Activated CD8-positive, alpha-beta memory T cell treated with anti-CD3 and anti-CD28 coated beads, Interleukin-2, amount 50 U/mL, for 24 hours (primary cell): ENCODE results near the gene INSIG1.

Experiments
- DNase-seq: peaks from one replicate; pipeline ENCODE4 v3.0.0-alpha.2; 2020; ENCODE audit errors: extremely low read depth

The INSIG1 gene

DNA sequence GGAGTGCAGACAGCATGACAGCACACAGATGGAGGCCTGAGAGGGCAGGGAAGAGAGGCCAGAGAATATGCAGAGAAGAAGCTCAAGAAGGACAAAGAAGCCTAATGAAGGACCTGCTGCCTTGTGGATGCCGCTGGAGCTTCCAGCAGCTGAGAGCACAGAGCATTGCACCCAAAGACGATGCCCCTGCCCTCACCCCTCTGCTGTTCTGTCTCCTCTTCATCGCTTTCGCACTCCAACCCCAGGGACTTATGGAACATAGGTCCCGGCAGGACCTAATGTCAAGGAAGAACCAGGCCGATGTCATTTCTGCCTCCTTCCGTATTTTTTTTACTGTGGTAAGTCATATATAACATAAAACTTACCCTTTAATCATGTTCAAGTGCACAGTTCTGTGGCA is 12.3 kb upstream of the INSIG1 start:
- DNase-seq = no peak

DNA sequence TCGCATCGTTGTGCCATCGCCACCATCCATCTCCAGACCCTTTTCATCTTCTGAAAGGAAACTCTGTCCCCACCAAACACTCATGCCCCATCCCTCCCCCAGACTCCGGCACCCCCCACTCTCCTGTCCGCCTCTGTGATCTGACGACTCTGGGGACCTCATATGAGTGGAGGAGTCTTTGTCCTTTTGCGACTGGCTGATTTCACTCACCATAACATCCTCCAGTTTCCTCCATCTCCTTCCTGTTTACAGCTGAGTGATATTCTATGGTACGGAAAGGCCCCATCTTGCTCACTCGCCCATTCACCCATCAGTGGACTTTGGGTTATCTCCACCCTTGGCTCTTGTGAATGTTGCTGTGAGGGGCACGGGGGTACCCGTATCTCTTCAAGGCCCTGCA is 11.8 kb upstream of the INSIG1 start:
- no peak for DNase-seq

DNA sequence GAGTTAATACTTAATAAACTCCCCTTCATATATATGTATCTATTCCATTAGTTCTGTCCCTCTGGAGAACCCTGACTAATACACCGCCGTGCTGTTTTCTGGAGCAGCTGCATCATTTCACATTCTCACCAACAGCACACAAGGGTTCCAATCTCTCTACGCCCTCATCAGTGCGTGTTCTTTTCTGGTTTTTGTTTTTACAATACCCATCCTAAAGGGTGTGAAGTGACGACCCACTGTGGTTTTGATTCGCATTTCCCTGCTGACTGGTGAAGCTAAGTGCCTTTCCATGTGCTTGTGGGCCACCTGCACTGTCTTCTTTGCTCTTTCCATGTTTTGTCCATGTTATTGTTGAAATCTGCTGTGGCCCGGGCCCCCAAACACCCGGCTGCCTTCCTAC is 11.0 kb upstream of the INSIG1 start:
- DNase-seq = no peak

DNA sequence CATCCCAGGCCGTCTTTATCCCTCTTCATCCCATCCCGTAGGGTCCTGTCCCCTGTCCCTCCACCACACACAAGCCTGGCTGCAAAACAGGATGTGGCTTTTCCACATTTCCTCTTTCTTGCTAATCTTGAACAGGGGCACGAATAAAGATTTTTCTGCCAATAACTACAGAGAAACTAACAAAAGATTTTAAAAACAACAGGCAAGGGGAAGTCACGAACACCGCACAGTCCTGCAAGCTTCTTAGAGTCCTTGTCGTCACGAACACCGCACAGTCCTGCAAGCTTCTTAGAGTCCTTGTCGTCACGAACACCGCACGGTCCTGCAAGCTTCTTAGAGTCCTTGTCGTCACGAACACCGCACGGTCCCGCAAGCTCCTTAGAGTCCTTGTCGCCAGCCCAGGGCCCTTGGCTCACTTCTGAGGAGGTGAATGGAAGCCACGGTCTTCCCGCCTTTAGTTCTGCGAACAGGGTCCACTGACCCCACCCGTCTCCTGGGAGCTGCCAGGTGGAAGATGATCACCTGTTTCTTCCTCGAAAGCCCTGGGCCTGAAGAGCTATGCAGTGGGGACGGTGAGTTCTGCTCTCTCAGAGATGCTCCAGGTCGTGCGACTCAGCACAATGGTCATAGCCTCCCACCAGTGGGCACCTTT is 10.3 kb upstream of the INSIG1 start:
- DNase-seq = no peak

DNA sequence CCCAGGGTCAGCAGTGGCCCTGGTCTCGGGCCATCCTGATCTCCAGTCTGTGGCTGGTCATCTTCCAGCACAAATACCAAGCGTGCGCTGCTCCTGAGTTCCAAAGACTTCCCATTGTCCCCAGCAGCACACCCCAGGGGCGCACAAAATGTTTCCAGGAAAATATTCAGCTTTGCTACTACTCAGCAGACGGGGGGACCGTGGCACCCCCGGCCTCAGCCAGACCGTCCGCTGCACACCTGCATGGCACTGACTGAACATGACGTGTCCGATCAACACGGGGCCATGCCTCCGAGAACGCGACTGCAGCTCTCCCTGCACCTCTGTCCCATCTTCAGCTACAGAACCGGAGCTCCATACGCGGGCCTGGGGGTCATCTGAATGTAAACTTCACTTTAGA is 9.6 kb upstream of the INSIG1 start:
- no peak for DNase-seq

DNA sequence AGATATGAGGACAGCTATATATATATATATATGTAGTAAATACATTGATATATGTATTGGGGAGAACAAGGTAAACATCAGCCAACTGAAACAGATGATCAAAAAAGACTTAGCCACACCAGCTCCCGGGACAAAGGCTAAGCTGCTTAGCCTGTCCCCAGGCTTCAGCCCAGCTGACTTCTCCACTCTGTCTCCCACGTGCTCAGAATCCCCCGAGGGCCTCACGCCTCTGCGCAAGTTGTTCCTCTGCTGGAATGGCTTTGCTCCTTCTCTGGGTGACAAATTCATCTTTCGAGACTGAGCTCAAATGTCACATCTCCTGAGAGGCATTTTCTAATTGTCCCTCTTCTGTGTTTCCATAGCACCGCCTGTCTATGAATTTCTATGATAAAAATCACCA is 8.6 kb upstream of the INSIG1 start:
- no peak for DNase-seq

DNA sequence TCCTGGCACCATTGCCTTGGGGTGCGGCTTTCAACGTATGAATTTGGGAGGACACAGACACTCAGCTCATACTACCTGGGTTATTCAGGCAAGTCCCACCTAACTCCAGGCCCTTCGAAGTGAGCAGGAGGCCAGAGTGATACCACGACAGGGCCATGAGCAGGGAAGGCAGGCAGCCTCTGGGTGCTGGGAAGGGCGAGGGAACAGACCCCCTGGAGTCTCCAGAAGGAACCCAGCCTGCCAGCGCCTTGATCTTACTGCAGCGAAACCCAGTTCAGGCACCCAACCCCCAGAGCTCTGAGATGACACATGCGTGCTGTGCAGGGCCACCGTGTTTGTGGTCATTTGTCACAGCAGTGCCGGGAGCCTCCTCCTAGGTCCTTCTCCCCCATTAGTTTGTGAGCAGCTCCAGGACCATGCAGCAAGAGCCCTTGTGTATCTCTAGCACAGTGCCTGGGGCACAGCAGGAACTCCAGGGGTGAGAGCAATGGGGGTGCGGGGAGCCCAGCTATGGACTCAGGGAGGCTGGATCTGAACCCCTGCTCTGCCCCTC is 7.7 kb upstream of the INSIG1 start:
- DNase-seq = no peak

DNA sequence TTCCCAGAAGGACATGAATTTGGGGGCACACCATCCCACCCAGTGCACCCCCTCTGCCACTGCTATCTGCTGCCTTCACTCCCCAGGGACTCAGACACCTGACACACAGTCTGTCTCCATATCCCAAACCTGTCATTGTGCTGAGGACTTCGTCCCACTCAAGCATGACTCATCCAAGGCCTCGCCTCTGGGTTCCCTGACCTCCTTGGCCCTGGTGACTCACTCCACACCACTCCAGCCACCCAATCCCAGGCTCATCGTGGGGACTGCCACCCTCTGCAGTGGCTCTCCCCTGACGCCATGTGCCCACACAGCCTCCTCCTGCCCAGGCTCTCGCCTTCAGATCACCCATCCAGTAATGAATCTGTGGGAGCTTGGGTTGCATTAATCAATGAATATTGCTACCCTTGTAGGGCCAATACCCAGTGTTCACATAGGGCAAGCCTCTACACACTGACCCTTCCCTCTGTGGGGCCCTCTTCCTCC is 6.6 kb upstream of the INSIG1 start:
- DNase-seq = no peak

DNA sequence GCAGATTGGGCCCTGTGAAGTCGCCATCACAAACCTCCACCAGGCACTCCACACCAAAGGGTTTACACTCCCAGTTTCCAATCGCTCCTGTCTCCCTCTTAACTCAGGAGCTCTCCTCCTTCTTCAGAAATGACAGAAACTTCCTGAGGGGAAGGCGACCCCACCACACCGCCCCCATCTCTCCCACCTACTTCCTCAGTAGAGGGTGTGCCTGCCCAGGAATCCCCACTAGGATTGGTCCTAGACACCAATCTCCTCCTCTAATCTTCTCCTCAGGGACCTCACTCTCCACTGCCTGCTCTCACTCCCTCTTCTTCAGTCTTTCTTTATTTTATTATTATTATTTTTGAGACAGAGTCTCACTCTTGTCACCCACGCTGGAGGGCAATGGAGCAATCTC is 5.9 kb upstream of the INSIG1 start:
- no peak for DNase-seq

DNA sequence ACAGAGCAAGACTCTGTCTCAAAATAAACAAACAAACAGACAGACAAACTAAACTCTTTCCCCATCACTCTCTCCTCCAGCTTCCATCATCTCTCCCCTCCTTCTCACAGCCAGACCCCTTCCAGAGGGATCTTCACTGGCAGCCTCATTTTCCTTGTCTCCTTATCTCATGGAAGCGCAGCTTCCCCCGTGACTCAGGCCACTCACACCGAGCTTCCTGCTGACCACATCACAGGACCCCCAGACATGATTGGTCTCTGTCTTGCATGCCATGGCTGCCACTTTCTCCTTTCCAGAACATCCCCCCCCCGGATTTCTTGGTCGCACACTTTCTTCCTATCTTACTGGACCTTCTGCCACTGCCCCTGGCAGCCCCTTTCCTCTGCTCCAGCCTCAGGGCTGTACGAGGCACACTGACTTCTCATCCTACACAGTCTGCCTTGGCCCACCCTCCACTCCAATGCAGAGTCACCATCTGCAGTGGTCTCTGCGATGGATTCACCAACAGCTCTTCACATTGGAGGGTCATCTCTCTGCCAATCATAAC is 4.9 kb upstream of the INSIG1 start:
- DNase-seq = no peak

DNA sequence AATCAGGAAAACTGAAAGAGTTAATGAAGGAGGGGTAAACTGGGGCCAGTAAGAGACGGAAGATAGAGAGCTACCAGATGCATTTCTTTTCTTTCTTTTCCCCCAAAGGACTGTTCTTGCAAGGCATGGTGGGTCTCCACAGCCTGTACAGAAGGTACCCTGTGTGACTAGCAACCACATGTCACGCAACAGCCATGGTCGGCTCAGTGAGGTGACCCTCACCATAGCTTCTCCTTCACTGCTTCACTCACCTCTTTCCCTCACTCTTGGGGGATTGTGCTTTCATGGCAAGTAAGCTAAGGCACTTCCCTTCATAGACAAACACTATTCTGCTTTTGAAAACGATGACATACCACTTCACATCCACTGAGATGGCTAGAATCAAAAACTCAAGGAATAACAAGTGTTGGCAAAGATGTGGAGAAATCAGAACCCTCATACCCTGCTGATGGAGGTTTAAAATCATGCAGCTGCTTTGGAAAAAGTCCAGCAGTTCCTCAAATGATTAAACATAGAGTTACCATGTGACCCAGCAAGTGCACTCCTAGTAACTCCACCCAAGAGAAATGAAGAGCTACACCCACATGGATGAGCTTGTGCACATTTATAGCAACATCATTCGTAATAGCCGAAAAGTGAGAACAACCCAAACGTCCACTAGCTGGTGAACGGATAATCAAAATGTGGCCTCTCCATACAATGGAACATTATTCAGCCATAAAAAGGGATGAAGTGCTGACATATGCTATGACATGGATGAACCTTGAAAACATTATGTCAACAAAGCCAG is 3.8 kb upstream of the INSIG1 start:
- DNase-seq = no peak

DNA sequence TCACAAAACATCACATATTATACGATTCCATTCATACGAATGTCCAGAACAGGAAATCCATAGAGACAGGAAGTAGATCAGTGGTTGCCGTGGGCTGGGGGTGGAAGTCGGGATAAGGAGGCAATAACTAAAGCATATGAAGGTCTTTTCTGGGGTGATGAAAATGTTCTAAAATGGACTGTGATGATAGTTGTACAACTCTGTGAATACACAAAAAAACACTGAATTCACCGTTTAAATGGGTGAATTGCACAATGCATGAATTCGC is 3.2 kb upstream of the INSIG1 start:
- DNase-seq = no peak

DNA sequence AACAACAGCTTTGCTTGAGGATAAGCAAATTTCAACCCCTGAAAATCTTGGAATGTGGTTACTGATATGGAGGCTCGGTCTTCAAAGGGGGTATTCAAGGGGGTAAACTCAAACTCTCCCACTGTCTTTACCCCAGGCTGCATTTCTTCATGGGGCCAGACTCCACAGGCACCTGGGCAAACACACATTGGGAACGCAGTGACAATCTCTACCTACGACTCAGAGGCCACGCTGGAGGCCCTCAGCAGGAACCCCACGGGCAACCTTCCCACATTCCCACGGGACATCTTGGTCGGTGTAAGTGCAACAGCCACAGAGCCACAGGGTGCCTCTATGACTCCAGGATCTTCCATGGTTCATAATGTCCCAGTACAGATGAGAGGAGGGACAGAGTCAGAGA is 2.2 kb upstream of the INSIG1 start:
- no peak for DNase-seq

DNA sequence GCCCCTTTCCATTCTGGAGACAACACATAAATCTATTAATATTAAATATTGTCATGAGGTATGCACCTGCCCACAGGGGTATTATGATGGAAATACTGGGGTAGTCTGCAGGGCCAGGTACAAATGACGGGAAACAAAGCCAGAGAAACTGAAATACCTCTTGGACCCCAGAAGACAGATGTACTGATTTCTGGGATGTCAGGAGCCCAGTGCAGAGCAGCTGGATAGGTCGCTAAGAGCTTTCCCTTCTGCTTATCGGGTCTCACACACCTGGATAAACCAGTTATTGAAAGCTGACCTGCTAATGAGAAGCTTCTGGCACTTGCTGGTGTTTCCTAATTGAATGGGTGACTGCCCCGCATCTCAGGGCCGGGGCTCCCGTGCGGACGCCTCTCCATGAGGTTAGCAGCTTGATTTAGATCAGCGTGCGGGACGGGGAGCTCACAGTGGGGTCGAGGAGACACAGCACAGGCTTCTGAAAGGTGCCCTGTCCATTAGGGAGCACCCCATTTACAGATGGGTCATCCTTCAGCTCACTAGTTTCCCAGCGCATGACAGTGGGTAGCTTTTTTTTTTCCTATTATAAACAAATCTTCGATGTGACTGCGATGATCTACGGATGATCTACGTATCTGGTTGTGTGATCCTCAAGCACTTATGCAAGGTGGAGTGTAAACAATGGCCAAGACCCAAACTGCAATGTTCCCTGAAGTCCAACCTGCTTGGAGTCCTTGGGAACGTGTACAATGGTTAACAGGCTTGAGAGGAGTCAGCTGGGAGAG is 1.5 kb upstream of the INSIG1 start:
- no peak for DNase-seq

DNA sequence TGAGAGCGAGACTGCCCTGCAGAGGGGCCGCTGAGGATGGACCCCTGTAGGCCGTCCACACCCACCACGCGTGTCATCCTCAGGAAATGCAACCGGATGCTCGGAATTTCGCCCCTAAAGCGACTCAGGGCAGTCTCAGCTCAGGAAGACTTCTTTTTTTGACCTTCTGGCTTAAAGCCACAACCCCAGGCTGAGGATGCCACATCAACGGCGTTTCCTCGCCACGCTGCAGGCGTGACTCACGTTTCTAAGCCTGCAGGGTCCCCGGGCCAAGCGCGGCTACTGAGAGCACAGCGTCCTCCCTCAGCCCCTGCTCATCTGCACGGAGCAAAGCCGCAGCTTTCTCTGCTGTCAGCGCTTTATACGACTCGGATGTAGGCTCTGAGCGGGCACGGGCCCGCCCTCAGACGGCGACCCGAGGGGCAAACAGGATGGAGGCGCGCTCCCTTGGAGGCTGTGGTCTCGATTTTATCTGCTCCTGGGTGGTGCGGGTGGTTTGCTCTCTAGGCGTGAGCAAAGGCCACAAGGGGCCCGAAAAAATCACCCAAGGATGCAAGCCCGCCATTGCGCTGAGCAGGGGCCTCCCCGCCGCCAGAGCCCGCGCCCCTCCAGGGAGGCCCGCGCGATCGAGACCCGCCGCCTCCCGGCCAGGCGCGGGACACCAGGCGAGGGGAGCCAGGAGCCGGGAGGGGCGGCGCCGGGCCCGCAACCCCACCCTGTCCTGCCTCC is 726 bp upstream of the INSIG1 start:
- DNase-seq = peak; percentile 72

DNA sequence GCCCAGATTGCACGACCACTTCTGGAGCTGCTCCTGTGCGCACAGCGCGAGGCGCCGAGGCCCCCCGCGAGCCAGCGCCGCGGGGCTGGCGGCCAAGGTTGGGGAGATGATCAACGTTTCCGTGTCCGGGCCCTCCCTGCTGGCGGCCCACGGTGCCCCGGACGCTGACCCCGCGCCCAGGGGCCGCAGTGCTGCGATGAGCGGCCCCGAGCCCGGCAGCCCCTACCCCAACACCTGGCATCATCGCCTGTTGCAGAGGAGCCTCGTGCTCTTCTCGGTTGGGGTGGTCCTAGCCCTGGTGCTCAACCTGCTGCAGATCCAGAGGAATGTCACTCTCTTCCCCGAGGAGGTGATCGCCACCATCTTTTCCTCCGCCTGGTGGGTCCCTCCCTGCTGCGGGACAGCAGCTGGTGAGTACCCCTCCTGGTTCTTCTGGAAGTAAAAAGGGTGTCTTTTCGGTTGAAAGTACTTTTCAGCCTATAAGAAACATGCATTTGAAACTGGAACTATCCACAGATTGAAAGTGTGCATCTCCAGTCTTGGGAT is 683 bp downstream of the INSIG1 start:
- DNase-seq = no peak

DNA sequence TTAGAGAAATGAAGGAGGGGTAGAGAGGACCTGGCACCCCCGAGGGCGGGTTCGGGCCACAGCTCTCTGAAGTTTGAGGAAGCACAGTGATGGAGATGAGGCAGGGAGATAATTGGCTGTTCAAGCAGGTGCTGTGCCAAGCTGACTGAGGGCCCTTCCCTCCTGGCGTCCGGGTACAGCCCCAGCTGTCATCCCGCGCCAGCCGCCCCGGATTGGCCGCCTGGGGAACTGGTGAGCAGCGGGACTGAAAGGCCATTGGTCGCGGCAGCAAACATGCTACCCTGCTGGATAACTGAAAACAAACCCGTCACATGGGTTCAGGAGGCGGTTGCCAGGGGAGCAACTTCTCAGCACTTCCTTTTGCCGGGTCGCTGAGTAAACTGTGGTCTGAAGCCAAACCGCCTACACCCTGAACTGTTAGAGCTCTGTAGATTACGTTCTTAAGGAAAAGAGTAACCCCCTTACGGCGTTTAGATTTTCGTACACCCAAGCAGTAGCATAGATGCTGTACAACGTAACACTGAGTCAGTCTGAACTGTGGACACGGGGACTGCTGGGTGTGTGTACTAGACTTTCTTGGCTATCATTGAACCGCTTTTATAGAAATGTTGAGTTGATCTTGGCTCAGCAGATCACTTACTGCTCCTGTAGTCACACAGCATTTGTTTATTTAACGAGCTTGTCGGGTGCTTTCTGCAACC is 1.3 kb downstream of the INSIG1 start:
- peak; percentile 91 for DNase-seq

DNA sequence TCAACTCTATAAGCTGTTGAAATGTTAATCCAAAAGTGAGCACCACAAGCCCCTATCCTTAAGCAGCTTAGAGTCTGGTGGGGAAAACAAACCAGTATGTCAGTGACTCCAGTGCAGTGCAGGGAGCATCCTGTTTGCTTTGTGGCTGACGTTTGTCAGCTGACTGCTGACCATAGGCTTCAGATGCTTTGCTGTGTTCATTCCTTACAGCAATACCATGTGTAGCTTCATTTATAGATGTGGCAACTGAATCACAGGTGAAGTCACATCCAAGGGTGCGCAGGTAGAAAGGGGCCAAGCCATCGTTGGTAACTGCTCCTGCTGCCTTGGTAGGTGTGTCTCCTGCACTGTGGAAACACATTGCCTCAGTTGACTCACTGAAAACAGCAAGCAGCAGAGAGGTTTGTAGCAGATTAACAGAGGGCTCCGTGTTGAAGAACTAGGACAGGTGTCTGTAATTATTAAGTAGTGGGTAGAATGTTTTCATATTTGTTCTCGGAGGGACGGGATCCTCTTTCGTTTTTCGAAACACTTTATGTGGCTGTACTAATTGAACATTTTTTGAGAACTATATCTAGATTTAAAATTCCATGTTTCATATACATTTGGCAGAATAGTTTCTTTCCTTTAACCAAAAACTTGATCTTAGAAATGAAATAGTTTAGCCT is 2.0 kb downstream of the INSIG1 start:
- no peak for DNase-seq

DNA sequence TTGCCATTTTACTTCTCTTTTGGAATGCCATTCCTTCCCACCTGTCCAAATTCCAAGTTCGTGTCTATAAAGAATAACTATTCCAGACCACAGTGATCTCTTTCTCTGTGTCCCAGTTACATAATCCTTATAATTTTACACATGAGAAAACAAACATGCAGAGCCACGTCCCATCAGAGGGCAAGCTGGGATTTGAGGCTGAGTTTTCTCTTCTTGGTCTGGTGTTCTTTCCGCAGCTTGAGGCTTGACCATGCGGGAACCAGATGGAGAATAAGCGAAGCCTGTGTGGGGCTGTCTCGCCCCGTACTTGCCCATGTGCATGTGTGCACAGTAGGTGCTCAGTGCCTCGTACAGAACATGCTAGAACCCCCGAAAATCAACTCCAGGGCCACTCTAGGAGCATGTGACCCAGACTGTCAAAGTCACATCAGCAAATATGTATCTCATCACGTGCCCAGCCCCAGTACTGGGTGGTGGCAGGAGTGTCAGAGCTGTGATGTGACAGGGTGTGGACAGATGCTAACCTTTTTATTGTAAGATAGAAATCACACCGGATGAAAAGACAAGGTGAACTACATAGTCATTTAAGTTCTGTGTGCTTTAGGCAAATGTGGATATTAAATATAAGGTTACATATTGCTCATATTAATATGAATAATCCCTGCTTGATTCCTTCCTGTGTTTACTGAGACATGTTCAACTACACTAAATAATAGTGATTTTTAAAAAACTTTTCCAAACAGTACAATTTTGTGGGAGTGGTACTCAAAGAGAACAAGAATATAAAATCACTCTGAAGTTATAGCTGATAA is 3.2 kb downstream of the INSIG1 start:
- DNase-seq = no peak
